T-helper 2 cell treated with Interferon-gamma antibody and Interleukin-4, amounts not matched to agents 5 μg/mL and 100 μg/mL, for 36 hours (primary cell): ENCODE measurements around the gene HBA2.
"Not testable (repeated sequence)": the region's sequence is repeated elsewhere in the genome, so short reads cannot be mapped to it uniquely, and the experiment has no call there.

ENCODE experiments used
- DNase-seq: peaks from one replicate; pipeline ENCODE4 v3.0.0; 2021; ENCODE audit warnings: low spot score
- H3K27ac Mint-ChIP-seq: one replicate; pipeline ENCODE4 v1.8.0; 2021; ENCODE audit warnings: mild to moderate bottlenecking, mixed read lengths
- H3K27me3 Mint-ChIP-seq: one replicate; pipeline ENCODE4 v1.8.0; 2021; ENCODE audit warnings: low read depth, mixed read lengths
- H3K36me3 Mint-ChIP-seq: one replicate; pipeline ENCODE4 v1.8.0; 2021; ENCODE audit warnings: low read depth, mixed read lengths
- H3K4me1 Mint-ChIP-seq: one replicate; pipeline ENCODE4 v1.8.0; 2021; ENCODE audit warnings: low read depth, mixed read lengths
- H3K4me3 Mint-ChIP-seq: one replicate; pipeline ENCODE4 v1.8.0; 2022; ENCODE audit warnings: mild to moderate bottlenecking, moderate library complexity, mixed read lengths
- H3K9me3 Mint-ChIP-seq: one replicate; pipeline ENCODE4 v1.8.0; 2021; ENCODE audit warnings: mixed read lengths

Gene HBA2

GRCh38 chr16:185691-186090, 13.0 kb downstream of the HBA2 start:
- no peaks in the 10 kb centered on the region for H3K27me3 Mint-ChIP-seq
- peaks cover 26% of the 10 kb centered on the region for H3K36me3 Mint-ChIP-seq
- no peaks in the 10 kb centered on the region for H3K9me3 Mint-ChIP-seq
- H3K27ac Mint-ChIP-seq, result no peak overlapping the region
- no peaks in the 10 kb centered on the region for H3K4me1 Mint-ChIP-seq
- no peak for DNase-seq
- H3K4me3 Mint-ChIP-seq, result no peak overlapping the region

DNA sequence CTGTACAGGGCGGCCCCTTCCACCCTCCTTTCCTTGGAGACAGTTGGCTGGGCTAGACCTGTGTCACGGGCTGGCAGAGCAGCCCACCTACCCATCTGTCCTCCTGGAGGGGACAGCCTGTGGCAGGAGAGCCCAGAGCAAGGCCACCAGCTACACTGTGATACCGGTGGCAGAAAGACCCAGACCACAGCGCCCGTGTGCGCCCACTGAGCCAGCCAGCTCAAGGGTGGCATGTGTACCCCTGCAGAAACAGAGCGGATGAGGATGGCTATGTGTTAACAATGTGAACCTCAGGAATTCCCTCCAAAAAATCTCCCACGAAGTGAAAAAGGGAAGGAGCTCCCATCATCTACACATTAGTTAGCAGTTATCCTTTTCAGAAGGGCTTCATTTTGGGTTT, 14.7 kb downstream of the HBA2 start:
- no peak for DNase-seq
- H3K27ac Mint-ChIP-seq, result no peak overlapping the region
- H3K27me3 Mint-ChIP-seq, result no peaks in the 10 kb centered on the region
- H3K4me1 Mint-ChIP-seq, result no peaks in the 10 kb centered on the region
- H3K4me3 Mint-ChIP-seq, result no peak overlapping the region
- peaks cover 36% of the 10 kb centered on the region for H3K36me3 Mint-ChIP-seq
- no peaks in the 10 kb centered on the region for H3K9me3 Mint-ChIP-seq

- DNase-seq, result no peak
- H3K27ac Mint-ChIP-seq, result no peak overlapping the region
- no peak overlapping the region for H3K4me3 Mint-ChIP-seq
- H3K27me3 Mint-ChIP-seq, result no peaks in the 10 kb centered on the region
- no peaks in the 10 kb centered on the region for H3K9me3 Mint-ChIP-seq
- no peaks in the 10 kb centered on the region for H3K4me1 Mint-ChIP-seq
- peaks cover 43% of the 10 kb centered on the region for H3K36me3 Mint-ChIP-seq
Measured at GRCh38 chr16:188674-189073, 16.0 kb downstream of the HBA2 start.

- no peak for DNase-seq
- no peak overlapping the region for H3K27ac Mint-ChIP-seq
- no peaks in the 10 kb centered on the region for H3K27me3 Mint-ChIP-seq
- no peak overlapping the region for H3K4me3 Mint-ChIP-seq
- no peaks in the 10 kb centered on the region for H3K9me3 Mint-ChIP-seq
- H3K4me1 Mint-ChIP-seq, result no peaks in the 10 kb centered on the region
- peaks cover 51% of the 10 kb centered on the region for H3K36me3 Mint-ChIP-seq
Measured at GRCh38 chr16:189604-190186, 17.0 kb downstream of the HBA2 start.

- Mint-ChIP-seq H3K4me3 (no peak overlapping the region), H3K27ac (no peak overlapping the region), H3K9me3 (no peaks in the 10 kb centered on the region), H3K4me1 (no peaks in the 10 kb centered on the region), H3K36me3 (peaks cover 50% of the 10 kb centered on the region), H3K27me3 (no peaks in the 10 kb centered on the region)
- no peak for DNase-seq
Measured at GRCh38 chr16:191831-192230, 19.2 kb downstream of the HBA2 start.

- Mint-ChIP-seq H3K4me3 (no peak overlapping the region), H3K9me3 (no peaks in the 10 kb centered on the region), H3K27me3 (no peaks in the 10 kb centered on the region), H3K36me3 (peaks cover 52% of the 10 kb centered on the region), H3K27ac (no peak overlapping the region), H3K4me1 (no peaks in the 10 kb centered on the region)
- no peak for DNase-seq
Measured at GRCh38 chr16:192686-193085, 20.0 kb downstream of the HBA2 start.

- Mint-ChIP-seq H3K36me3 (peaks cover 57% of the 10 kb centered on the region), H3K4me3 (no peak overlapping the region), H3K4me1 (no peaks in the 10 kb centered on the region), H3K9me3 (no peaks in the 10 kb centered on the region), H3K27me3 (no peaks in the 10 kb centered on the region), H3K27ac (no peak overlapping the region)
- no peak for DNase-seq
Measured at GRCh38 chr16:193441-193840, 20.8 kb downstream of the HBA2 start.

GRCh38 chr16:194516-194915, 21.8 kb downstream of the HBA2 start:
- Mint-ChIP-seq H3K36me3 (peaks cover 52% of the 10 kb centered on the region), H3K4me3 (no peak overlapping the region), H3K27me3 (no peaks in the 10 kb centered on the region), H3K4me1 (no peaks in the 10 kb centered on the region), H3K27ac (no peak overlapping the region), H3K9me3 (no peaks in the 10 kb centered on the region)
- no peak for DNase-seq

GRCh38 chr16:200388-200787, 27.7 kb downstream of the HBA2 start:
- Mint-ChIP-seq H3K4me3 (no peak overlapping the region), H3K27ac (no peak overlapping the region), H3K27me3 (no peaks in the 10 kb centered on the region), H3K36me3 (peaks cover 38% of the 10 kb centered on the region), H3K4me1 (no peaks in the 10 kb centered on the region), H3K9me3 (no peaks in the 10 kb centered on the region)
- DNase-seq, result no peak

- DNase-seq, result no peak
- H3K4me1 Mint-ChIP-seq, result peaks cover 5% of the 10 kb centered on the region
- no peaks in the 10 kb centered on the region for H3K27me3 Mint-ChIP-seq
- no peaks in the 10 kb centered on the region for H3K9me3 Mint-ChIP-seq
- no peak overlapping the region for H3K4me3 Mint-ChIP-seq
- H3K36me3 Mint-ChIP-seq, result peaks cover 40% of the 10 kb centered on the region
- H3K27ac Mint-ChIP-seq, result no peak overlapping the region
Measured at GRCh38 chr16:203246-203645, 30.6 kb downstream of the HBA2 start.

DNA sequence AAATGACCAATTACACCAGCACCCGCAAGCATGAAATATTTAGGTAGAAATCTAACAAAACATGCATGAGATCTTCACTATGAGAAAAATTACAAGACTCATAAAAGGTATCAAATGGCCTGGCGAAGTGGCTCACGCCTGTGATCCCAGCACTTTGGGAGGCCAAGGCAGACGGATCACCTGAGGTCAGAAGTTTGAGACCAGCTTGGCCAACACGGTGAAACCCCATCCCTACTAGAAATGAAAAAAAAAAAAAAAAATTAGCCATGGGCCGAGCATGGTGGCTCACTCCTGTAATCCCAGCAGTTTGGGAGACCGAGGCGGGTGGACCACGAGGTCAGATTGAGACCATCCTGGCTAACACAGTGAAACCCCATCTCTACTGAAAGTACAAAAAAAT, 31.4 kb downstream of the HBA2 start:
- H3K27ac Mint-ChIP-seq, H3K27me3 Mint-ChIP-seq, H3K4me3 Mint-ChIP-seq, DNase-seq, H3K9me3 Mint-ChIP-seq, H3K4me1 Mint-ChIP-seq: not testable (repeated sequence)
- H3K36me3 Mint-ChIP-seq, result peaks cover 40% of the 10 kb centered on the region

GRCh38 chr16:209359-209758, 36.7 kb downstream of the HBA2 start:
- not testable (repeated sequence) for H3K27ac Mint-ChIP-seq, H3K4me3 Mint-ChIP-seq, H3K27me3 Mint-ChIP-seq, H3K9me3 Mint-ChIP-seq, DNase-seq, H3K4me1 Mint-ChIP-seq
- H3K36me3 Mint-ChIP-seq, result peaks cover 35% of the 10 kb centered on the region

- H3K9me3 Mint-ChIP-seq, H3K27me3 Mint-ChIP-seq, DNase-seq, H3K27ac Mint-ChIP-seq, H3K4me1 Mint-ChIP-seq, H3K4me3 Mint-ChIP-seq: not testable (repeated sequence)
- peaks cover 21% of the 10 kb centered on the region for H3K36me3 Mint-ChIP-seq
Measured at GRCh38 chr16:211631-212180, 39.0 kb downstream of the HBA2 start.

- Mint-ChIP-seq H3K4me3 (no peak overlapping the region), H3K9me3 (no peaks in the 10 kb centered on the region), H3K27ac (no peak overlapping the region), H3K4me1 (no peaks in the 10 kb centered on the region), H3K27me3 (no peaks in the 10 kb centered on the region), H3K36me3 (peaks cover 21% of the 10 kb centered on the region)
- DNase-seq, result no peak
Measured at GRCh38 chr16:212999-213398, 40.3 kb downstream of the HBA2 start.

GRCh38 chr16:220021-220420, 47.3 kb downstream of the HBA2 start:
- no peak for DNase-seq
- Mint-ChIP-seq H3K4me3 (no peak overlapping the region), H3K36me3 (peaks cover 28% of the 10 kb centered on the region), H3K27ac (no peak overlapping the region), H3K27me3 (no peaks in the 10 kb centered on the region), H3K9me3 (no peaks in the 10 kb centered on the region), H3K4me1 (peaks cover 6% of the 10 kb centered on the region)
